GM19025 (cell line): ENCODE measurements around the gene ABTB1.
A peak's percentile ranks its signal among the peaks of the same experiment; 100 is the strongest.

ENCODE experiments used
- ATAC-seq: cut with Tn5 transposase; IDR thresholded peaks from one replicate; pipeline ENCODE4 v1.9.1; 2021; ENCODE audit warnings: mild to moderate bottlenecking, low read depth, moderate library complexity; ENCODE audit not compliant: unreplicated experiment

Gene ABTB1

DNA sequence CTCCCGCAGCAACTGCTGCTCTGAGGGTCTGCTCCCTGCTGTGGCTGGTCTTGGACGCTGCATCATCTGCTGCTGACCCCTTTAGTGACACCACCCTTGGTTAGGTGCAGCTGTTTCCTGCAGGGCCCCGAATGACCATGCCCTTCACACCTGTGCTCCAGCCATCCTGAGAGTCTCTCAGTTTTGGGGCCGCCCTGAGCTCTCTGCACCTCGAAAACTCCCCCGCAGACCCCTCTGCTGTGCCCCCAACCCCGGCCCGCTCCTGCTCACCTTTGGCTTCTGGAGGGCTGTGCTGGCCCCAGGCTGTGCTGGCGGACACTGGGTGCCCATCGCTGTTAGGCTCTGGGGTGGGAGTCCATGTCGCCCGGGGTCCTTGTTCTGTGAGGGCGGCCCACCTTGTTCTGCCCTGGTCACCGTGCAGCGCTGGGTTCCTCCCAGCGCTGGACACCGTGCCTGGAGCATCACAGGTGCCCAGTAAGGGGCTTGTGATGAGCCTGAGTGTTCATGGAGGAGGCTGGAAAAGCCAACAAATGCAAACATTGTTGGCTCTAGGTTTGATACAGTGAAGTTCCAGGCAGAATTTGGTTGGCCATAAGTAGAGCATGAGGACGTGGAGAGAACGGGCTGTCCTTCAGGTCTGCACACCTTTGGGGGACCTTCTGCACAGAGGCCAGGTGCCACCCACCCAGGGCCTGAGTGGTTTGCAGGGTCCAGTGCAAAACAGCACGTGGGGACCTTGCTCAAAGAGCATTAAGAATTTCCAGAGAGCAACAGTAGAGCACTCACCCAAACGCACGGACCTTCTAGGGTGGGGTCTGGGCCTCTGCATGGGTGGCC lies 12.3 kb downstream of the ABTB1 start:
- ATAC-seq: no peak

DNA sequence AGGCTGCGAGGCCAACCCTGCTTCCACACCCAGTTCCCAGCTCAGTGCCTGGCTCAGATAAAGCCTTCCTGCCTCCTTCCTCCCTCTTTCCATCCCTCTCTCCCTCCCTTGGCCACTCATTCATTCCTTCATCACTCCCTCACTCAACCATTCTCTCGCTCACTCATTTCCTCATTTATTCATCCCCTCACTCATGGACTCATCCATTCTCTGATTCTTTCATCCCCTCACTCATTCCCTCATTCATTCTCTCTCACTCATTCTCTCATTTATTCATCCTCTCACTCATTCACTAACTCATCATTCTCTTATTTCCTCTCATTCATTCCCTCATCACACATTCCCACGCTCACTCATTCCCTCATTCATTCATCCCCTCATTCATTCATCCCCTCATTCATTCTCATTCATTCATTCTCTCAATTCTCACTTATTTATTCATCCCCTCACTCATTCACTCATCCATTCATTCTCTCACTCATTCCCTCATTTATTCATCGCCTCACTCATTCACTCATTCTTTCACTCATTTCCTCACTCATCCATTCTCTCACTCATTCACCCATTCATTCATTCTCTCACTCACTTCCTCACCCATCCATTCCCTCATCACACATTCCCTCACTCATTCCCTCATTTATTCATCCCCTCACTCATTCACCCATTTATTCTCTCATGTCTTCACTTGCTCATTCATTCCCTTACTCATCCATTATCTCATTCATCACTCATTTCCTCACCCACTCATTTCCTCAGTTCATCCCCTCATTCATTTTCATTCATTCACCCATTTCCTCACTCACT lies 13.2 kb downstream of the ABTB1 start:
- ATAC-seq: no peak

DNA sequence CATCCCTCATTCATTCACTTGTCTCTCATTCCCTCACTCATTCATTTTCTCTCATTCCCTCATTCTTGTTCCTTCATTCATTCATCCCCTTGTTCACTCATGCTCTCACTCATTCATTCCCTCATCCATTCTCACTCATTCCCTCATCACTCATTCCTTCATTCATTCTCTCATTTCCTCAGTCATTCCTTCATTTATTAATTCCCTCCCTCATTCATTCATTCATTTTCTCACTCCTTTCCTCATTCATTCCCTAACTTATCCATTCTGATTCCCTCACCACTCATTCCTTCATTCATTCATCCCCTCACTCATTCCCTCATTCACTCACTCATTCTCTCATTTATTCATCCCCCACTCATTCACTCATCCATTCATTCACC lies 13.8 kb downstream of the ABTB1 start:
- ATAC-seq: no peak

DNA sequence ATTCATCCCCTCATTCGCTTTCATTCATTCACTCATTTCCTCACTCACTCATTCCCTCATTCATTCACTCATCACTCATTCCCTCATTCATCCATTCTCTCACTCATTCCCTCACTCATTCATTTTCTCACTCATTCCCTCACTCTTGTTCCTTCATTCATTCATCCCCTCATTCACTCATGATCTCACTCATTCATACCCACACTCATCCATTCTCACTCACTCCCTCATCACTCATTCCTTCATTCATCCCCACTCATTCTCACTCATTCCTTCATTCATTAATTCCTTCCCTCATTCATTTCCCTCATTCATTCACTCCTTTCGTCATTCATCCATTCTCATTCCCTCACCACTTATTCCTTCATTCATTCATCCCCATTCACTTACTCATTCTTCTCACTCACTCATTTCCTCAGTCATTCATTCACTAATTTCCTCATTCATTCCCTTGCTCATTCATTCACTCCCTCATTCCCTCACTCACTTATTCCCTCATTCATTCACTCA lies 14.5 kb downstream of the ABTB1 start:
- ATAC-seq: no peak

DNA sequence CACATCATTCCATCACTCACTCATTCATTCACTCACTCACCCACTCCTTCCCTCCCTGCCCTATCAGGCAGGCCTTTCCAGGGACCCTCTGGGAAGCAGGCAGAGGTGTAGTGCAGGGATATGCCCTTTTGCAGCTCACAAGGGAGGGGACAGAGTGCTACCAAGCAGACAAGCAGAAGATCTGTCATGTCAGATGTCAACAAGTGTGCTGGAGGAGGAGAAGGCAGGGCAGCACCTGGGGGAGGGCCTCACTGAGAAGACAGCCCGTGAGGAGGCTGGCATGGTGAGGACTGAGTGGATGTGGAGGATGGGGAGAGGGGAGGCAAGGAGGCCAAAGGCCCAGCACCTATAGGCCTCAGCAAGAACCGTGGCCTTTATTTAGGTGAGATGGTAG lies 15.3 kb downstream of the ABTB1 start:
- ATAC-seq: no peak

DNA sequence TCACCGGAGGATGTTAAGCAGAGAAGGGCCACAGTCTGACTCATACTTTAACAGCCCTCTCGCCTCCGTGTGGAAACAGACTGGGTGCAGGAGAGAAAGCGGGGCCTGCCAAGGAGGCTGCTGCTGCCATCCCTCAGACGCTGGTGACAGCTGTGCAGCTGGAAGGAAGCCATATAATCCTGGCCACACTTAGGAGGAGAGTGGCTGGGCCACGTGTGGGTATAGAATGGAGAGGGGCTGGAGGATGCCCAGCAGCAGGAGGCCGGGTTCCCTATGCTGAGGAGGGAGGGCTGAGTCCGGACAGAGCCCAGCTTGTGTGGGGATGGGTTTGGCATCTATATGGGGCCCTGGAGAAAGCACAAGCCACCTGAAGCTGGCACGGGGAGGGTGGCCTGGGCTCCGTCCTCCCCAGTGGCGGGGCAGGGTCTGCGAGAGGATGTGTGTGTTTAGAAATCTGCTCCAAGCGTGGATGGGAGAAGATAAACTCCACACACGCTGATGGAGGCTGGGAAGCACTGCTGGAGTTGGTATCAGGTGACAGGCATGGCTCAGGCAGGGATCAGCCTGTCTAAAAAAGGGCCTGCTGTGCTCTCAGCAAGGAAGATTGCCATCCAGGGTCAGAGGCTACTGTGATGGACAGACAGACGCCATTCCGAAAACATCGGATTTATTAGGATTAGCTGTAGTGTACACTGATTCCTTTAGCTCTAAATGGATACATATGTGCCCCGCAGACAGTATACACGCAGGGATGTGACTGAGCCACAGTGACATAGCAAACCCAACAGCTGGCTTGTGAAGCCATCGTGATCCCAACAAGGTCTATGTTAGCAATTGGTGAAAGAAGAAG lies 15.9 kb downstream of the ABTB1 start:
- no peak for ATAC-seq

DNA sequence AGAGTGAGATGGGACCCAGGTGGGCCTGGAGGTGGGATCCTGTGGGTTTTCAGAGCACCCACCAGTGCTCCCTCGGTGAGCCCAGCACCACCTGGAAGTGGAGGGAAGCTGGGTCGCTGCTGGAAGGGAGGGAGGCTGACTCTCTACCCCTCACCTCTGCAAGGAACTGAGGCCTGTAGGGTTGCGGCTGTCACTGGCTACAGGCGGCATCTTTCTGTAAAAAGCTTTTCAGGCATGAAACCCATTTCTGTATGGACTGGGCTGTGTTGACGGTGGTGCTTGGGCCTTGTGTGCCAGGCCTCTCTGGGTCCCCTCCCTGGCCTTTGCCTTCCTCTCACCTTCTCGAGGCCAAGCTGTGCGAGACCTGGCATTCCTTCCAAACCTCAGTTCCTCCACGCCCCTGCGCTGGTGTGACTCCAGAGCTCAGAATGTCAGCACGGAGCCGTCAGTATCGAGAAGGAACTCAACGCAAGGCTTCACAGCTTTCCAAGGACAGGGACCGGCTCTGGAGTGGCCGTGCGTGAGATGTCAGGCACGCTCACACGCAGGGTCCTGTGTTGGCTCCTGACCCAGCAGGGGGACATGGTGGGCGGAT lies 16.6 kb downstream of the ABTB1 start:
- ATAC-seq: no peak

DNA sequence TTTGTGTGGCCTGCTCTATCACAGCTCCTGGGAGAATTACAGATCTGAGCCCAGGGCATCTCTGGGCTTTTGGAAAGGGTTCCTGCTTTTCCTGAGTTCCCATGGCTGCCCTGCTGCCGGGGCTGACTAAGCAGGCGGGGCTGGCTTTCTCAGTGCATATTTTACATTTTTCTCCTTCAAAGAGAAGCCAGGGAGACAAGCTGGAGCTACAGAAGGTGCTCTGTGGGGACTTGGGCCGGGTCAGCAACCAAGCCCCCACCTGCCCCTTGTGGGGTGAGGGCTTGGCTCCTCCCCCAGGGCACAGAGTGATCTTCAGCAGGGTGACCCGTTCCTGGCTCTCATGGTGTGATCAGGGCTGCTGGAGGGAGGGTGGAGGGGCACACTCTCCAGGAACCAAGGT lies 17.4 kb downstream of the ABTB1 start:
- ATAC-seq: no peak

DNA sequence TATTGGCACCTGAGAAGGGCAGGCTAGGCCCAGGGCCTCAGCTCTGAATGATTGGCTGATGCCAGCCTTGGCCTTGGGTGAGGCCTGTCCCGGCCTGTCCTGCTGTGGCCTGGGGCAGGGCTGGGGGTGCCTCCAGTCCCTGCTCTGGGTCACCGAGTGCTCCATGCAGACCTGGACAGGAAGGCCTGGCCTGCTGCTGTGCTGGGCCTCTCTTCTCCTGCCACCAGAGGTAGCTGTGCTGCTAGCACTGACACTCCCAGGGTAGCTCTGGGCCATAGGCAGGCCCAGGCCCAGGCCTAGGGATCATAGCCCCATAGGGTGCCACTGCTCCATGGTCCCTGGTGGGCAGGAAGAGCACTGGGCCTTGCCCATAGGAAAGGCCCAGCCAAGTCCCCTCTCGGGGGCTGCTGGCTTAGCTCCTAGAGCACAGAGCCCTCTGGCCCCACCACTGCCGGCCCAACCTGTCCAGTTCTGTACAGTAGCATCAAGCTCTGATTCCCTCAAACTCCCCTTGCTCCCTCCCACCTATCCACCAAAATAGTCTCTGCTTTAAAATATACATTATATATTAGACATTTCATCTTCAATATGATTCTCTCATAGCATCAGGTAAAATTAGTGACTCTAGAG lies 18.2 kb downstream of the ABTB1 start:
- no peak for ATAC-seq

GRCh38 chr3:127691489-127691888 lies 18.7 kb downstream of the ABTB1 start:
- ATAC-seq: no peak

GRCh38 chr3:127691974-127692373 lies 19.2 kb downstream of the ABTB1 start:
- ATAC-seq: no peak

DNA sequence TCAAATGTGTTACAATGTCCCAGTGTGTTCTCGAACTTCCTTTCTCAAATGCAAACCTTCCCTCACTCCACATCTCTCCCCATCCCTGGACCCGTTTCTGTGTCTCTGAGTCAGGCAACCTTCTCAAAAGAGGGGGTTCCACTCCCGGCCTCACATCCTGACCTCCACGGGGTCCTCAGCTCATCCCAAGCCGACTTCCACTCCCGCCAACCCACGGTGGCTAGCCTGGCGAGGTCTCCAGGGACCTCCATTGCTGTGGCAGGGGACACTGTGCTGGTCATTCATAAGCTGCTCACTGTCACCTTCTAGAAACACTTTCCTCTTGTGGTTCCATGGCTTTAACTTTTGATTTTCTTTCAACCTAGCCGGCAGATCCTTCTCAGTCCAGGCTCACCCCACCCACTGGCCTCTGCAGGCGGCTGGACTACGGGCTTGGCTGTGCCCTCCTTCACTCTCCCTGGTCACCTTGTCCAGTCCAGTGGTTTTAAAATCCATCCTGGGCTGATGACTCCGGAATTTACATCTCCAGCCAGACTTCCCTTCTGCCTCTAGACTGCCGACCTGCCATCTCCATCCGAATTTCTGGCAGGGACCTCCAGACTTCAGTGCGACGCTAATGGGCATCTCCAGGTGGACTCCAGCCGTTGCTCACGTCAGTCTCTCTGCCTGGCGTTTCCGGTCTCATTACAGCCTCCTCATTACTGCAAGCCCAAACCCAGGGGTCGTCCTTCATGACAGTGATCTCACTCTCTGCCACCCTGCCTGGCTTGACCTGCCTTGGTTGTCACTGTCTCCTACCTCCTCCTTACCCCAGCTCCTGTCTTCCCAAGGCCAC lies 20.0 kb downstream of the ABTB1 start:
- no peak for ATAC-seq

GRCh38 chr3:127693336-127693843 lies 20.6 kb downstream of the ABTB1 start:
- no peak for ATAC-seq

DNA sequence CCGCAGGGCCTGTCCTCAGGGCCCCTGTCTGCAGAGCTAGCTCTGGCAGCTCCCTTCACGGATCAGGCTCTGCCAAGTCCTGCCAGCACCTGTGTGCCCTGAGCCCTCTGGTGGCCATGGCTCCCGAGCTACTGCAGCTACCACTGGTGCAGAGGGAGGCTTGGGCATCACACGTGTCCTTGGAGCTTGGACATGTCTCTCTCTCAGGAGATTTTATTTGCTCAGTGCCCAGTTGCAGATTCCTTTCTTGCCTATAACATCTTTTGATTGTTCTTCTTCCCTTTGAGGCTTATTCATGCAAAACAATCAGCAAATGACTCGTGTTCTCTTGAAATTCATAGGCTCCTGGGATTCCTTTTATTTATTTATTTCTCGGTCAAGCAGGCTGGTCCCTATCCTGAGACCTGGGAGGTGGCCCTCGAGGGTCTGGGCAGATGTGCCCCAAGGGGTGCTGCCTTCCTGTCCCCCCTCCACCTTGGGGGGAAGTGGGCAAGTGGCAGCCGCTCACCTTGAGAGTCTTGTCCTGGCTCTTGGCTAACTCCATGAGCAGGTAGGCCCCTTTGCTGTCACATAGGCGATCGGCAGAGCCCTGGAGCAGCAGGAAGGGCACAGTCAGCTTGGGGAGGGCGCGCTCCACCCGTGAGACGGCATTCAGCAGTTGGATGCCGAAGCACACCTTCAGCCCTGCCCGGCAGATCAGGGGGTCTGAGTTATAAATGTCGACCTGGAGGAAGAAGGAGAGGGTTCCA lies 21.9 kb downstream of the ABTB1 start:
- ATAC-seq: no peak

DNA sequence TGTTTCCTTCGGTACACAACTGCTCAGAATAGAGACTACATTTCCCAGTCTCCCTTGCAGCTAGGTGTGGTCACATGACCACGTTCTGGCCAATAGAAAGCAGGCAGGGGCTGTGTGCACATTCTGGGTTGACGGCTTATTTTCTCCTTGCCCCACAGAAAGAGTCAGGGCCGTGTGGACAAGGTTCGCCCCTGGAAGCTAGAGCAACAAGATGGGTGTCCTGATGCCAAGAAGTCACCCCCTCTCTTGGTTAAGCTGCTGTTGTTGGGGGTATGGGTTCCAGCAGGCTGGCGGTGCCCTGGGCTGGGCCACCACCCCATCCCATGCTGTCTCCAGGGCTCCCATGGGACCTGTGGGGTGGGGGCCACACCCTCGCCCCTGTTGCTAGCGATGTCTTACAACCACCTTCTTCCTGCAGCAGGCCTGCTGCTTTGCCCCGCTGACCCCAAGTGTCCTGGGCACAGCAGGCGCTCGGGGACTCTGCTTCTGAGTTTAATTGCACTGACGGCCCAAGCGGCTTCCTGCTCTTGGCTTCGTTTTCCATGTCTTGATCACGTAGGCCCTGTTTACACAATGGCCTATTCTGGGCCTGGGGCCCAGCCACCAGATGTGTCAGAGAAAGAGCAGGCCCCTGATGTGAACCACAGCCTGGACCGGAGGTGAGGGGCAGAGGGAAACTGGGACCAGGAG lies 24.9 kb downstream of the ABTB1 start:
- ATAC-seq: peak; percentile 66

DNA sequence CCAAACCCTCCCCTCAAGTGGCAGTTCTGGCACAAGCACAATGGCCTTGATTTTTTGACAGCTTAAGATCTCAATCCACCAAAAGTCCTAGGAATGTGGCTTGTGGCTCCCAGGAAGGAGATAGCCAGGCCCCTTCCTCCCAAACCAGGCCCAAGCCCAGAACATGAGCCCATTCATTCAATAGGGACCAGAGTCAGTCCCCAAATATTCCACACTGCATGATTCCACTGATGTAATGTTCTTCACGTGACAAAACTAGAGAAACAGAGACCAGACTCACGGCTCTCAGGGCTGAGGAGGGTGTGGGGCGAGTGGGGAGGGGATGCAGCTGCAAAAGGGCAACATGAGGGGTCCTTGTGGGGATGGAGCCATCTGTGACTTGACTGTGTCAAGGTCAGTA lies 25.5 kb downstream of the ABTB1 start:
- ATAC-seq: no peak

- ATAC-seq: no peak
Observed at GRCh38 chr3:127698691-127699415, 26.1 kb downstream of the ABTB1 start.
